ENCODE measurements around the gene ARHGEF2.

ARHGEF2 gene

GRCh38 chr1:155918660-155919059 lies 59.7 kb downstream of the ARHGEF2 start:
- no peak for TF ChIP-seq CTCF (IDR thresholded peaks at IDR 0.05; ENCODE audit: control insufficient read depth, insufficient read depth, low read depth, low read length, missing control alignments)
- DNase-seq (ENCODE audit: low read depth) = no peak
- no peak overlapping the region for H3K4me3 ChIP-seq (ENCODE audit: control insufficient read depth, low read depth, low read length)

GRCh38 chr1:155913969-155914757 lies 64.2 kb downstream of the ARHGEF2 start:
- no peak for DNase-seq (ENCODE audit: low read depth)
- no peak for TF ChIP-seq CTCF (IDR thresholded peaks at IDR 0.05; ENCODE audit: control insufficient read depth, insufficient read depth, low read depth, low read length, missing control alignments)
- H3K4me3 ChIP-seq (ENCODE audit: control insufficient read depth, low read depth, low read length) = no peak overlapping the region

- no peak for TF ChIP-seq CTCF (IDR thresholded peaks at IDR 0.05; ENCODE audit: control insufficient read depth, insufficient read depth, low read depth, low read length, missing control alignments)
- DNase-seq (ENCODE audit: low read depth) = no peak
- H3K4me3 ChIP-seq (ENCODE audit: control insufficient read depth, low read depth, low read length) = no peak overlapping the region
Measured at GRCh38 chr1:155912056-155912536, 66.3 kb downstream of the ARHGEF2 start.

- TF ChIP-seq CTCF (IDR thresholded peaks at IDR 0.05; ENCODE audit: control insufficient read depth, insufficient read depth, low read depth, low read length, missing control alignments) = no peak
Measured at GRCh38 chr1:155911156-155912055, 66.9 kb downstream of the ARHGEF2 start, which contains the start of gene RIT1. RIT1 (minus strand) TSS chr1:155911349; CDS start chr1:155910761, 588 bp downstream.

GRCh38 chr1:155910621-155911121 lies 67.7 kb downstream of the ARHGEF2 start:
- DNase-seq (ENCODE audit: low read depth) = no peak
- peak overlapping the region; percentile 43 for H3K4me3 ChIP-seq (ENCODE audit: control insufficient read depth, low read depth, low read length)
- TF ChIP-seq CTCF (IDR thresholded peaks at IDR 0.05; ENCODE audit: control insufficient read depth, insufficient read depth, low read depth, low read length, missing control alignments) = no peak

More at GRCh38 chr1:155911156-155912055, 66.9 kb downstream of the ARHGEF2 start, which contains the start of gene RIT1:
- peak; percentile 14 for DNase-seq (ENCODE audit: low read depth)
- H3K4me3 ChIP-seq (ENCODE audit: control insufficient read depth, low read depth, low read length) = peak within 1 kb of the TSS; percentile 43

GRCh38 chr1:155909894-155910293 lies 68.5 kb downstream of the ARHGEF2 start:
- no peak for DNase-seq (ENCODE audit: low read depth)
- TF ChIP-seq CTCF (IDR thresholded peaks at IDR 0.05; ENCODE audit: control insufficient read depth, insufficient read depth, low read depth, low read length, missing control alignments) = no peak
- H3K4me3 ChIP-seq (ENCODE audit: control insufficient read depth, low read depth, low read length) = peak overlapping the region; percentile 43; the same call in 1 of the 2 replicates

Data from AG09309 (cell line).